Endometrium (tissue), 2 donors: ENCODE data around the gene EIF1.

ENCODE experiments used
- FAIRE-seq: peaks from 2 replicates; lab custom pipeline; 2012; peaks lifted over from hg19 to GRCh38; lab: Jason Lieb, UNC
- donor health status: control.
- donor health status: control.

The EIF1 gene

DNA sequence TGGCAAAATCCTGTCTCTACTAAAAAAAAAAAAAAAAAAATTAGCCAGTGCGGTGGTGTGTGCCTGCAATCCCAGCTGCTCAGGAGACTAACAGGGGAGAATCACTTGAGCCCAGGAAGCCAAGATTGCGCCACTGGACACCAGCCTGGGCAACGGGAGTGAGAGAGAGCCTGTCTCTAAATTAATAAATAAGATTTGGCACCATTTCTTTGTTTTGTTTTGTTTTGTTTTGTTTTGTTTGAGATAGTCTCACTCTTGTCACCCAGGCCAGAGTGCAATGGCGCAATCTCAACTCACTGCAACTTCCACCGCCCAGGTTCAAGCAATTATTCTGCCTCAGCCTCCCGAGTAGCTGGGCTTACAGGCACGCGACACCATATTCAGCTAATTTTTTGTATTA, 14.0 kb downstream of the EIF1 start:
- FAIRE-seq, result no peak

DNA sequence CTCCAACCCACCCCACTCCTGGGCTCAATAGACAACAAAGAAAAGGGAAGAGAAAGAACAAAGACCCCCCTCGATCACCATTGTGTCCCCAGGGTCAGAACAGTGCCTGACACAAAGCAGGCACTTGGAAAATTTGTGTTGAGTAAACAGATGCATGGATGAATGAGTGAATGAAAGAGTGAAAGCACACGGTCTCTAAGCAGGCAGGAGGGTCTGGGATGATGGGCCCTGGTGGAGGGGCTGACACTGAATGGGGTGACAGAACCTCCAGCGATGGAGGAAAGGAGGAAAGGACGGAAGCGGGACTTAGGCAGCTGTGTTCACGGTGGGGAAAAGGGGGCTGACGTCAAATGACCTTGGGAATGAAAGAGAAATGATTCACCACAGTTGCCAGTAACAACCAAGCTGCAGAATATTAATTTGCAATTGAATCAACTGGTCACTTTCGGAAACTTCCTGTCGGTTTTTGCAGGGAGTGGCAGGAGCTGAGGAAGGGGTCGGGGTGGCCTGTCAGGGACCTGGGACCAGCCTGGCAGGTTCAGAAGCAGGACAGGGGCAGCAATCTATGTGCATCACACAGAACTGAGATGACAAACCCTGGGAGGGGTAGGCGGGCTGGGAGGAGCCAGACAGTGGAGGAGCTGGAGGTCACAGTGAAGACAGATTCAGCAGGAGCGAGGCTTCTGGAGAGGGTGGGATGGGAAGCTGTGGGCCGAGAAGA, 16.7 kb downstream of the EIF1 start:
- FAIRE-seq, result no peak

DNA sequence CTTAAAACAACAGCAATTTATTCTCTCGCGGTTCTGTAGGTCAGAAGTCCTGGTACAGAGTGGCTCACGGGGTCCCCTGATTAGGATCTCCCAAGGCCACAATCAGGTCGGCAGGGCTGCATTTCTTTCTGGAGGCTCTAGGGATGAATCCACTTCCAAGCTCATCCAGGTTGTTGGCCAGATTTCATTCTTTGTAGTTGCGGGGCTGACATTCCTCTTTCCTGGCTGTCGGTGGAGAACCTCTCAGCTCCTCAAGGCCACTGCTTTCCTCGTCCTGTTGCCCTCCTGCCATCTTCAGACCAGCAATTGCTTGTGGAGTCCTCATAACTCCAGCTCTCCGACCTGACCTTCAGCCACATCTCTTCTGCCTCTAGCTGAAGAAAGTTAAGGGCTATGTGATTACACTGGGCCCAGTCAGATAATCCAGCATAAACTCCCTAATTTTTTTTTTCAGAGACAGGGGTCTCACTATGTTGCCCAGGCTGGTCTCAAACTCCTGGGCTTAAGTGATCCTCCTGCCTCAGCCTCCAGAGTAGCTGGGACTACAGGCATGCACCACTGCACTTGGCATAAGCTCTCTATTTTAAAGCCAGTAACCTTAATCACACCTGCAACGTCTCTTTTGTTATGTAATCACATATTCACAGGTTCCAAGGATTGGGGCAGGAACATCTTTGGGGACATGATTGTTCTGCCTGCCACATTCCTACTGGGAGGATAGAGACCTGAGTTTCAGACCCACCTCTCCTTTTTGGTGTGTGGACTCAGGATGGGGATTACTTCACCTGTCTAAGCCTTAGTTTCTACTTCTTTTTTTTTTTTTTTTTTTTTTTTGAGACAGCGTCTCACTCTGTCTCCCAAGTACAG, 19.4 kb downstream of the EIF1 start:
- no peak for FAIRE-seq

DNA sequence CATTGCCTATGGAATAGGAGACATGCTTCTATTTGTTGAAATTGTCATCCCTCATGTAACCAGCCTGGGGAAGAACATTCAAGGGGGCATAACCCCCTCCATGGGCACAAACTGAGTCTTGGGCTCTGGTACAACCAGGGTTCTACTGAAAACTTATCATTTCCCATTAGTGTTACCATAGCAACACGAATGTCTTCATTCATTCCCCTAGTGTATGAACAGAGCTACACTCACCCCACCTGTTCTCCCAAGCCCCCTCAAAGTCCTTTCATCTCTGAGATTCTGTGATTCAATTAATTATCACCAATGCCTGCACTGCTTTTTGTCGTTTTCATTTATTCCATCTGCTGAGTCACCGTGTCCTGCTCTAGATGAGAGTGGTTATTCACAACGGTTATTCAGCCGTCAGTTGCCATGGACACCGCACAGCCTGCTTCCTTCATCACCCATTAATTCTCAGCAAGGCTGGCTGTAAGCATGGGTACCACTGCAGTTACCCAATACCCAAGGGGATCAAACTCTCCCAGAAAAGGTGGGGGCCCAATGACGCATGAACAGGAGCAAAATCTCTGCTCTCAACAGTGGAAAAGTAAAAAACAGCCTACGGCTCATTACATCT, 21.9 kb downstream of the EIF1 start:
- no peak for FAIRE-seq

DNA sequence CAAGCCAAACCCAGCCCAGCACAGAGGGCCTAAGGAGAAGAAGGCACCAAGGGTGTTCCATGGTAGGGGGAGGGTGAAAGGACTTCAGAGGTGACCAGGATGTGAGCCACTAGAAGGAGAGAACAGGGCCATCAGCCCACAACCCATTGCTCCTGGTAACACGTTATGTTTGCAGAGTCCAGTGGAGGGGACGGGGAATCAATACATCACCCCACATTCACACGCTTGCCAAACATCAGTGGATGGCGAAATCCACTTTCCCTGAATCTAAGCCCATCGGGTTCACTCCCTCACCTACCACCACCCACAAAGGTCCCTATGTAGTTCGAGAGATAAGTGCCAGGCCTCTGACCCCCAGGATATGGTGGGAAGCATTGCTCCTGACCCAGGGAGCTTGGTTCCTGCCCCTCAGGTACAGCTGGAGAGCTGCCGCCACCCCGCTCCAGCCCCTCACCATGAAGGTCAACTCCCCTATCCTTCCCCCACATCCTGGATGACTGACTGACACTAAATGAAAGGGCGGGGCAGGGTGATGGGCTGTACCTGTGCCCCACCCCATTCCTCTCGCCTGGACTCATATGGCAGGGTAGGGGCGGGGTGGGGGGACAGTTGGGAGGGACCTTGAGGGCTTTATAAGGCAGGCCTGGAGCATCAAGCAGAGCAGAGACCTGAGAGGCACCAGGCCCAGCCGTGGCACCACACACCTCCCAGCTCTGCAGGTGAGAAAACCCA, 23.1 kb downstream of the EIF1 start, which contains the start of gene GAST:
GAST (plus strand) TSS at position 663 of the 732 bp plus-strand sequence. CDS start 3,106 bp downstream, outside the sequence.
- FAIRE-seq, result no peak

DNA sequence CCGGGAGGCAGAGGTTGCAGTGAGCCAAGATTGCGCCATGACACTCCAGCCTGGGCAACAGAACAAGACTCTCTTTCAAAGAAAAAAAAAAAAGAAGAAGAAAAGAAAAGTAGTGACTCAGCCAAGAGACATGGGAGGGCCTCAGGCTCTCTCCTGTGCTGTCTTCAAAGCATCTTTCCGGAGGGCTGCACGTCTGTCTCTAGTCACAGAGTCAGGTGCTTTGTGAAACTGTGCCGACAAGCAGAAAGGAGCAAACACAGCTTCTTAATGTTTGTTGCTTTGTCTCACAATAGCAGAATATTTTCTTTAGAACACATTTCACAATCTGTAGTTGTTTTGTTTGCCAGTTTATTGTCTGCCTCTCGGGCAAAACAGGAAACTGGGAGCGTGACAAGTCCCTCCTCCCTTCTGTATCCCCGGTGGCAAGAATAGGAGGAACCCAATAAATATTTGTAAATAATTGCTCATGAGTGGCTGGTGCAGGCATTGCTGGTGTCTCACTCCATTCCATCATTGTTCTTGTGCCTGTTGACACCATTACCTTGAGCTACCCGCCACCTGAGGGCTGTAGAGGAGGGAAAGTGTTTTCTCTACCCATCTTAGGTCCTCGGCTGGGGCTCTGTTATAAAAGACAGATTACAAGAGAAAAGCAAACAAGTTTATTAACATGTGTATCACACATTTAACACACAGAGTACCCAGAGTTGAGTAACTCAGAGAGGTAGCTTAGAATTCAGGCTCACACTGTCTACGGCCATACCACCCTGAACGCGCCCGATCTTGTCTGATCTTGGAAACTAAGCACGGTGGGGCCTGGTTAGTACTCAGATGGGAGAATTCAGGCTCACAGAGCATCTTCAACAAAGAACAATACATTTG, 29.0 kb downstream of the EIF1 start:
- no peak for FAIRE-seq

DNA sequence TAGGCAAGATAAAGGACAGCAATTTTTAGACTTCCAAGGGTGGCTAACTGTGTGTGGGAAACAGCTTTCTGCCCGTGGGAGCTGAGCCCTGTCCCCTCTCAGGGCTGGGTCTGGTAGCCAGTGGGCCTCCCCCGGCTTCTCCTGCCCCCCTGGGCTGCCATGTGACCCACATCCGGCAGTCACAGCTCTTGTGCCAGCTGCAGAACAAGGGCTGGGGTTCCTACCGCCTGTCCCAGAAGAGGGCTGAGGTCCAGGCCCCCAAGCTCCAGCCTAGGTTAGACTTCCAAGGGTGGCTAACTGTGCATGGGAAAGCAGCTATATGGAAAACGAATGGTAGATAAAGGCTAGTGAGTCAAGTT, 29.6 kb downstream of the EIF1 start:
- FAIRE-seq, result no peak

DNA sequence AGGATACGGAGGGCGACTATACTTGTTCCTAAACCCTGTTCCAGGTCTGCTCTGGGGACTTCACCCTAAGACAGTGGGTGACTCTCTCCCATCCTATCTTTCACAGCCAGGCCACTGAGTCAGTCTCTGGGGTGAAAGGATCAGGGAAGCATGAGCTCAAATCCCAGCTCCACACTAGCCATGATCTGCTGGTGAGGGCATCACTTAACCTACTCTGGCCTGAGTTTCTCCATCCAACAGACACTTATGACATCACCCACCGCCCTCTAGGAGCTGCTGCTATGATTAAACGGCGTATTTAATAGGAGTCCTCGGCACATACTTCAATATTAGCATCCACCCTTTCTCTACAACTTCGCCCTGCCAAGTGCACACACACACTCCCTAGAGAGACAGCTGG, 33.5 kb downstream of the EIF1 start:
- FAIRE-seq, result no peak

DNA sequence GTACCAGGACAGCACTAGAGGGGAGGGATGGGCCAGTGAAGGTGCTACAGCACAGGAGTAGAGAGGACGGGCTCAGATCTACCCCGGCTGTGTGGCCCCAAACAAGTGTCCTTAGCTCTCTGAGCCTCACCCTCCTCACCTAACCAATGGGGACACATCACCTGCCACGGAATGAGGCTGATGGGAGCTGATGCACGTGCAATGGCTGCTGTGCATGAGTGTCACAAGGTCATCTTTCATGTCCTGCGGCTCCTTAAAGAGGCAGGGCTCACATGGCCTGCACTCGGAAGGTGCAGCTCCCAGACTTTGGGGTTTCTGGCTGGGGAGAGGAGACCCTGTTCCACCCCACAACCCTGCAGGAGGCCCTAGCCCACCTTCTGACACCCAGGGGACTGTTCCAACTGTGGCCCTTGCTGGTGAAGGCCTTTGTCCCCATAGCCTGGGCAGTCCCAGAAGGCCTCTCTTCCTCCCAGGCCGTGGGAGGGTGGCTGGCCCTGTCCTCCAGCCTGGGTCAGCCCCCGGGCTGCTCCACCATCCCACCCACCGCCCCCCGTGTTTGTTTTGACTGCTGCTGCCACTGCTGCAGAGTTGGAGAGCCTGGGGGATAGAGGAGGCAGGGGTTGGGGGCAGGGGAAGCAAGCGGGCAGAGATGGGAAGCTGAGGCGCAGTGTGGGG, 35.3 kb downstream of the EIF1 start:
- no peak for FAIRE-seq

DNA sequence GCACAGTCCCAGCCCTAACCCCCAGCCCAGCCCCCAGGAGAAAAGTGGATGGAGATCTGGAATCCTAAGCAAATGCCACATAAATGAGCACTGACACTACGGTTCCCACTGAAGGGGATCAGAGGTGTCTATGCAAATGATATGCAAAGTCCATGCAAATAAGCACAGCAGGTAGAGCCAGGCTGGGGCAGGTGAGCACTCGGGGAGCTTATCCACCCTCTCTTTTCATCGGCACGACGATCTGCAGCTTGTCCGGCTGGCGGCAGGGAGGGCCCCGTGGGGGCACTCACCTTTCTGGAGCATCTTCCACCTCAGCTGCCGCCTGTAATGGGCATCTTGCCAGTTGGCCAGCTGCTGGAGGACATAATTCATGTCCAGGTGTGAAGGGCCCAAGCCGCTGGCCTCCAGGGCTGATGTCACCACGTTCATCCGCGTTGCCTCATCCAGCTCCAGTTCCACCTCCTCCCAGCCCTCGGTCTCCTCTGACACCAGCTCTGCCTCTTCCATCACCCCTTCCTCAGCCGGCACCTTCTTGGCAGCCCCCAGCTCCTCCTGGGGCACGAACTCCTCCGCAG, 35.9 kb downstream of the EIF1 start:
- no peak for FAIRE-seq

DNA sequence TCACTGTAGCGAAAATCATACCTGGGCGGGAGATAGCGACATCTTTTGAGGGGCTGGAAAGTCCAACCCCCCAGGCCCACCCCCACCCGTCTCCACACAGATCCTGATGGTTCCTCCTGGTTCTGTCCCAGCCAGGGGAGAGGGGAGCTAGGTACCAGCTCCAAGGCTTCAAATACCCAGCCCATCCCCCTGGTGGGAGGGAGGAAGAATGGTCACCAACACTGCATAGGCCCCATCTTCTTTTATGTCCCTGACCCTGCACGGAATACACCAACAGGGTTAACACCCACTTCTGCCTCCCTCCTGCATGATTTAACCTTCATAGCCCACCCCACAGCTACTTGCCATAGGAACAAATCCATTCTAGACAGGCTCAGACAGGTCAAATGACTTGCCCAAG, 36.4 kb downstream of the EIF1 start:
- no peak for FAIRE-seq

DNA sequence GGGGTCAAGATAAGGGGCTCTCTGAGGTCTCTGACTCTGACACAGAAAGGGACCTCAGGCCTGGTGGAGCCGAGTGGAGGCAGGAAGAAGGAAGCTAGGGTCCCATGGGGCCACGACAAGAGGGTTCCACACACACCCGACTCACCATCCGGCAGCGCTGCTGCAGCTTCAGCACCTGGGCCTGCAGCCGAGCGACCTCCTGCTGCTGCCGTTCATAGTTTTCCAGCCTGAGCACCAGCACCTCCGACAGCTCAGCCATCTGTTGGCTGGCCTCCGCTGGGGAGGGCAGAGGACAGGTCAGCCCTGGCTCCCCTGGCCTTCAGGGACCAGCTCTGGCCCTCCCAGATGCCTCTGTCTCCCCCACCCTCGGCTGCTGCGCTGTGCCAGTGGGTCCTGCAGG, 39.4 kb downstream of the EIF1 start:
- no peak for FAIRE-seq

DNA sequence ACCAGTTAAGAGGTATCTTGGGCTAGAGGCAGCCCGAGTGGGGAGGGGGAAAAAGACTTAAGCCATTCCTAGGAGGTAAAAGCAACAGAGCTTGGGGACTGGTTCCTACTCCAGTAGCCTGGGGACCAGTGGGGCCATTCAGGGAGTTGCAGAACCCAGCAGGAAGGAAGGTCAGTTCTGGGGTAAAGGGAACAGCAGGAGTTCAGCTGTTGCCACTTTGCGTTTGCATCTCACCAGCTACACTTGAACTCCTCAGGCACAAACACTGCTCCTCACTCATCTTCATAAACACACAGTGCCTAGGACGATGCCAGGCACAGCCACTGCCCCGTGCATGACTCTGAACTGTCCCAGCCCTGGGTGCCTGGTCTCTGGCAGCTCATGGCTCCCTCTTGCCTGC, 41.8 kb downstream of the EIF1 start:
- no peak for FAIRE-seq

DNA sequence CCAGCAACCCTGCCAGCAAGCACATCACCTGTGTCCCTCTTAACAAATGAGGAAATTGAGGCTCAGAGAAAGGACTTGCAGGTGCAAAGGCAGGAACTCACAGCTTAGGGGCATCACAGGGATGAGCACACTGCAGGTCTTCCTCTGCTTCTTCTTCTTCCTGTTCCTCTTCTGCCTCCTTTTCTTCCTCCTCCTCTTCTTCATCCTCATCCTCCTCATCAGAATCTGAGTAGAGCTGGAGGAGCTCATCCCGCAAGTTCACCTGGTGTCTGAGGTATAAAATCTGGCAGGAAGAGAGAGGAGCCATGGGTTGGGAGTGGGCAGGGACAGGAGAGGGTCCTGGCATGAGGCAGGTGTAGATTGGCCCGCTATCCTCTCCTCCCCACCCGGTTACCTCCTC, 43.2 kb downstream of the EIF1 start:
- FAIRE-seq, result no peak

DNA sequence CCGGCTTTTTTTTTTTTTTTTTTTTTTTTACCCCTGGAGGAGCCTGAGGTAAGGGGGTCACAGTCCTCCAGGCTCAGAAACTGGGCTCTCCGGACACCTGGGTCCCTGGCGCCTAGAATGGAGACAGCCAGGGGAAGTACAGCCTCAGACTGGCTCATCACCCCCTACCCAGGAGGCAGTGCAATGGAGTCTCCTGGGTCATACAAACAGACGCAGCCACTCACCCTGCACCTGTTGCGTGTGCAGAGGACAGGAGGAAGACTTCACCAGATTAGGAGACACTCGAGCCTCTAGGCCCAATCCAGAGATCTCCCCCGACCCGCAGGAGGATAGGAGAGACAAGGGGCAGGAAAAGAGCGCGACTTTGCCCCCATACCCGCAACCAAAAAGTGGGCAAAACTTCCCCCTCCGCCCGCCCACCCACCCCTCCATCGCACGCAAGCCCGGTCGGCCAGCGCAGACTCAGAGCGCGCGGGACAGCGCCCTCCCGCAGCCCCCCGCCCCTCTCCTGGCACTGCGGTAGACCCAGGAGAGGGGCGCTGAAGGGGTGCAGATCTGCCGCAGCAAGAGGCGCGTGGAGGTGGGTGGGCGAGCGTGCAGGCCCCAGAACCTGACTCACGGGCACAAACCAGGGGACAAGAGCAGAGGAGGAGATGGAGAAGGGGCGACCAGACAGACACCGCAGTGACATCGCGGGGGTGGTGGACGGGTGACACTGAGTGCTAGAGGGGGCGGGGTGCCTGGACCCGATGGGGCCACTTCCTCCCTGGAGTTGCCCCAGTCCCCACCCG, 44.9 kb downstream of the EIF1 start:
- no peak for FAIRE-seq

DNA sequence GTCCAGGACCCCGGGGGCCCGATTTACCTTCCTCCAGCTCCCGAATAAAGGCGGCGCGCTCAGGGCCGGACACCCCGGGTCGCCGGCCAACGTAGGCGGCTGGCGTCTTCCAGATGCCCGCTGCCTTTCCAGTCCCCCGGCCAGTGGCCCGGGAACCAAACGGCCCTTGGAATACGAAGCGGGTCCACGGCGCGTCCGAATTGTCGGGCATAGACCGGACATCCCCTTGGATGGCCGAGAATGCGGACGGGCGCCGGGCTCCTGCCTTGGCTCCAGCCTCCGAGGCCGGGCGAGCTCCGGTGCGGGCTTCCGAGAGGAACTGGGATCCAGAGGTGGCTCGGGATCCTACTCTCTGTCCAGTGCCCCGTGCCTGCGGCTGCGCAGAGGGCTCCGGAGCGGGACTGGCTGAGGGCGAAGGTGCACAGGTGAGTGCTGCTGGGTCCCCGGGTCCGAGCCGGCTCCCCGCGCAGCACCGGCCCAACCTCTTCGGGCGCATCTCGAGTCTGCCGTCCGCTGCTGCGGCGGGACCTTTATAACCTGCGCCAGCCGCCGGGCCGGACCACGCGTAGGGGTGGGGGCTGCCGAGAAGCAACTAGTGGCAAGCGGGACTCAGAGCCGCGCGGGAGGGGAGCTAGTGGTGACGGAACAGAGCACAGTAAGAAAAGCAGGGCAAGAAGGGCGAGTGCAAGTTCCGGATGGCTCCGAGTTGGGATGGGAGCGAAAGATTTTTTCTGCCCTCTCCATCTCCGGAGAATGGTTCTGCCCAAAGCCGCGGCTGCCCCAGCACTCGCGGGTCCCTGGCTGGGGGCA, 45.7 kb downstream of the EIF1 start, which contains the start of gene HAP1:
HAP1 (minus strand) TSS at position 505 of the 810 bp plus-strand sequence; CDS start at position 496, 9 bp downstream.
- FAIRE-seq, result no peak

DNA sequence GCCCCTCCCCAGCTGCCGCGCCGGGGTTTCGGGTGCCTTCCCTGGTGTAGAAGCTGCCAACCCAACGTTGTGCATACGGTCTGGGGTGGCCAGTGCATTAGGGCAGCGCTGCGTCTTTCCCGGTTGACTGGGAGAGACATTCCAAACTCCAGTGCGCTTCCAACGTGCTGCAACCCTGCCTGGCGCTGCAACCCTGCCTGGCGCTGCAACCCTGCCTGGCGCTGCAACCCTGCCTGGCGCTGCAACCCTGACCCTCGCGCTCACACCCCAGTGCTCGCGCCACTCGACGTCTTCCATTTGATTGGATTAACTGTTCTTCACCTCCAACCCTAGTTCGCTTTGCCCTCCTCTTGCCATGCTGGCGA, 46.2 kb downstream of the EIF1 start:
- no peak for FAIRE-seq

DNA sequence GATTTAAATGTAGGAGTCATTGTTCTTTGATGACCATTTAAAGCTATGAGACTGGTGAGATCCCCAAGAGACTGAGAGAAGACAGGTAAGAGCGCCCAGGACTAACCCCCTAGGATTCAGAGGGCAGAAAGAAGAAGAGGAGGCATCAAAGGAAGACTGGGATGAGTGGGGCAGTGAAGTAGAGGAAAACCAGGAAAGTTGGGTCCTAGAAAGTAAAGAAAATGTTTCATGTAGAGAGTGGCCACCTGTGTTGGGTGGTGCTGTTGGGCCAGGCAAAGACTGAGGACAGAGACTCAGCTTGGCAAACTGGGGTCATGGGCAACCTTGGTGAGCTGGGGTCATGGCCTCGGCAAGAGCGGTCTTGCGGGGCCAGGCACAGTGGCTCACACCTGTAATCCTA, 47.1 kb downstream of the EIF1 start:
- no peak for FAIRE-seq
